GM18861 (cell line): ENCODE results near the gene SMU1.
"Not testable (repeated sequence)": the region's sequence is repeated elsewhere in the genome, so short reads cannot be mapped to it uniquely, and the experiment has no call there.

Source experiments
- ATAC-seq: cut with Tn5 transposase; IDR thresholded peaks from one replicate; pipeline ENCODE4 v1.9.1; 2021; ENCODE audit not compliant: unreplicated experiment

Gene SMU1

GRCh38 chr9:33014665-33015014 is 61.8 kb downstream of the SMU1 start:
- ATAC-seq, result no peak

- ATAC-seq, result no peak
These were observed 62.4 kb downstream of the SMU1 start for GRCh38 chr9:33013962-33014664.

GRCh38 chr9:33012328-33013069 is 64.0 kb downstream of the SMU1 start:
- ATAC-seq, result no peak

GRCh38 chr9:33011831-33012230 is 64.6 kb downstream of the SMU1 start:
- ATAC-seq, result no peak

- ATAC-seq, result no peak
These were observed 68.7 kb downstream of the SMU1 start for GRCh38 chr9:33007755-33008154.

GRCh38 chr9:33005335-33005734 is 71.1 kb downstream of the SMU1 start:
- ATAC-seq, result not testable (repeated sequence)

GRCh38 chr9:33000682-33001055 is 75.8 kb downstream of the SMU1 start:
- ATAC-seq, result not testable (repeated sequence)

- no peak for ATAC-seq
These were observed 83.8 kb downstream of the SMU1 start for GRCh38 chr9:32992595-32993238.

GRCh38 chr9:32991897-32992594 is 84.4 kb downstream of the SMU1 start:
- ATAC-seq, result no peak
